Activated CD8-positive, alpha-beta T cell treated with anti-CD3 and anti-CD28 coated beads for 36 hours (primary cell): ENCODE data around the gene STK10. TPM values are rescaled to one million over a fixed set of nuclear protein-coding genes. Genes with fewer than 3 reads are reported as not detected.
A peak's percentile ranks its signal among the peaks of the same experiment; 100 is the strongest.

ENCODE experiments used
- ATAC-seq: fragments of 200-7000 bp; cut with Tn5 transposase; one replicate; pipeline ENCODE4 v1.10.0; 2021; ENCODE audit warnings: mild to moderate bottlenecking, moderate library complexity
- CTCF ChIA-PET: fragments of 350-600 bp; sonication (Branson Sonifier 250); formaldehyde crosslinking; loops from one replicate; lab custom pipeline; 2021; ENCODE audit warnings: antibody characterized with exemption; lab: Charles Lee
- POLR2A ChIA-PET: fragments of 350-600 bp; sonication (Branson Sonifier 250); formaldehyde crosslinking; loops from one replicate; lab custom pipeline; 2021; ENCODE audit warnings: antibody characterized with exemption; lab: Charles Lee
- DNase-seq: peaks from one replicate; pipeline ENCODE4 v3.0.0-alpha.2; 2020
- H3K27ac Mint-ChIP-seq: one replicate; pipeline ENCODE4 v1.8.0; 2021; ENCODE audit warnings: mild to moderate bottlenecking, mixed read lengths
- H3K27me3 Mint-ChIP-seq: one replicate; pipeline ENCODE4 v1.8.0; 2021; ENCODE audit warnings: mixed read lengths
- H3K36me3 Mint-ChIP-seq: one replicate; pipeline ENCODE4 v1.8.0; 2021; ENCODE audit warnings: low read depth, mixed read lengths
- H3K4me1 Mint-ChIP-seq: one replicate; pipeline ENCODE4 v1.8.0; 2021; ENCODE audit warnings: low read depth, mixed read lengths
- H3K4me3 Mint-ChIP-seq: one replicate; pipeline ENCODE4 v1.8.0; 2021; ENCODE audit warnings: mild to moderate bottlenecking, moderate library complexity, mixed read lengths
- H3K9me3 Mint-ChIP-seq: one replicate; pipeline ENCODE4 v1.8.0; 2021; ENCODE audit warnings: mixed read lengths
- intact Hi-C: fragments of 100-400 bp; cut with micrococcal nuclease; formaldehyde crosslinking; loops from one replicate; pipeline ENCODE4 v1.10.0; 2022
- total RNA-seq, 2 experiments: library from RNA; stranded (reverse); gene quantifications; one replicate each; pipeline ENCODE4 v1.2.3, GENCODE V29; 2021
- TF ChIP-seq, protein P1 (sequence below): fragments of 200-600 bp; IDR thresholded peaks from one replicate; pipeline ENCODE4 v1.8.0; 2022; ENCODE audit warnings: antibody characterized with exemption, mild to moderate bottlenecking

STK10 gene
- total RNA-seq, 2 experiments from 2014 or later = 142 to 143 TPM

DNA sequence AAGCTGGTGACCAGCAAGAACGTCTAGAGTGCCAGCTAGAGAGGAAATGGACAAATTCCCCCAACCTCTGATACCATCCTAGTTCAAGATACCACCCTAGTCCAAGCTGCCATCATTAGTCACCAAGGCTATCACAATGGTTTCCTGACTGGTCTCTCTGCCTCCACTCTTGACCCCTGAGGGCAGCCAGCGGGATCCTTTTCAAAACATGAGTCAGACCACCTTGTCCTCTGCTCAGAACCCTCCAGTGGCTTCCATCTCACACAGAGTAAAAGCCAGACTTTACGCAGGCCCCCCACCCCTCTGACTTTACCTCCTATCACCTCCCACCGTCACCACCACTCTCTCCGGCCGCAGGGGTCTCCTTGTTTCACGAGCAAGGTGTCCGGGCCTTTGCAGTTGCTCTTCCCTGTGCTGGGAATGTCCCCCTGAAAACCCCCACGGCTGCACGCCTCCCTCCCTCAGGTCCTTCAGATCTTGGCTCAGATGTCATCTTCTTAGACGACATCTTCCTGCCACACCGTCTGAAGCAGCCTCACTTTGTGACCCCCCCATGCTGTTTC lies 139.4 kb downstream of the STK10 start:
- POLR2A ChIA-PET = no interaction called here
- Mint-ChIP-seq H3K9me3 (no peaks in the 10 kb centered on the region), H3K27ac (peak overlapping the region; percentile 66), H3K36me3 (peaks cover 32% of the 10 kb centered on the region), H3K4me3 (no peak overlapping the region), H3K4me1 (peaks cover 11% of the 10 kb centered on the region), H3K27me3 (no peaks in the 10 kb centered on the region)
- ATAC-seq (no peak), DNase-seq (no peak)
- TF ChIP-seq, protein P1, sequence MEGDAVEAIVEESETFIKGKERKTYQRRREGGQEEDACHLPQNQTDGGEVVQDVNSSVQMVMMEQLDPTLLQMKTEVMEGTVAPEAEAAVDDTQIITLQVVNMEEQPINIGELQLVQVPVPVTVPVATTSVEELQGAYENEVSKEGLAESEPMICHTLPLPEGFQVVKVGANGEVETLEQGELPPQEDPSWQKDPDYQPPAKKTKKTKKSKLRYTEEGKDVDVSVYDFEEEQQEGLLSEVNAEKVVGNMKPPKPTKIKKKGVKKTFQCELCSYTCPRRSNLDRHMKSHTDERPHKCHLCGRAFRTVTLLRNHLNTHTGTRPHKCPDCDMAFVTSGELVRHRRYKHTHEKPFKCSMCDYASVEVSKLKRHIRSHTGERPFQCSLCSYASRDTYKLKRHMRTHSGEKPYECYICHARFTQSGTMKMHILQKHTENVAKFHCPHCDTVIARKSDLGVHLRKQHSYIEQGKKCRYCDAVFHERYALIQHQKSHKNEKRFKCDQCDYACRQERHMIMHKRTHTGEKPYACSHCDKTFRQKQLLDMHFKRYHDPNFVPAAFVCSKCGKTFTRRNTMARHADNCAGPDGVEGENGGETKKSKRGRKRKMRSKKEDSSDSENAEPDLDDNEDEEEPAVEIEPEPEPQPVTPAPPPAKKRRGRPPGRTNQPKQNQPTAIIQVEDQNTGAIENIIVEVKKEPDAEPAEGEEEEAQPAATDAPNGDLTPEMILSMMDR = no peak
- CTCF ChIA-PET = interaction anchor here (1.9 to 2.8 kb wide), 2 partner anchors 11 to 136 kb away, joined by 7 to 12 read pairs; no protein-coding TSS in a partner anchor
- intact Hi-C loops = no loop called here

DNA sequence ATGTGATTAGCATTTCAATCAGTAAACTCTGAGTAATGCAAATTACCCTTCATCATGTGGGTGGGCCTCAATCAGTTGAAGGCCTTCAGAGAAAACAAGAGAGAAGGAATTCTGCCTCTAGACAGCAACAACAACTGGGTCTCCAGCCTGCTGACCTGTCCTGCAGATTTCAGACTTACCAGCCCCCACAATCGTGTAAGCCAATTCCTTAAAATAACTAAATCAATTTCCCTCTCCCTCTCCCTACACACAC lies 139.9 kb downstream of the STK10 start:
- Mint-ChIP-seq H3K27me3 (no peaks in the 10 kb centered on the region), H3K36me3 (peaks cover 34% of the 10 kb centered on the region), H3K4me1 (peaks cover 16% of the 10 kb centered on the region), H3K4me3 (no peak overlapping the region), H3K27ac (no peak overlapping the region), H3K9me3 (no peaks in the 10 kb centered on the region)
- ChIA-PET CTCF (interaction anchor here (1.5 to 1.9 kb wide), 2 partner anchors 75 to 136 kb away, joined by 3 to 7 read pairs; no protein-coding TSS in a partner anchor), POLR2A (interaction anchor here (0.7 kb wide), 1 partner anchor 16 kb away, joined by 3 read pairs; no protein-coding TSS in a partner anchor)
- TF ChIP-seq, protein P1 = no peak
- no peak for DNase-seq
- intact Hi-C loops = no loop called here
- ATAC-seq = no peak

DNA sequence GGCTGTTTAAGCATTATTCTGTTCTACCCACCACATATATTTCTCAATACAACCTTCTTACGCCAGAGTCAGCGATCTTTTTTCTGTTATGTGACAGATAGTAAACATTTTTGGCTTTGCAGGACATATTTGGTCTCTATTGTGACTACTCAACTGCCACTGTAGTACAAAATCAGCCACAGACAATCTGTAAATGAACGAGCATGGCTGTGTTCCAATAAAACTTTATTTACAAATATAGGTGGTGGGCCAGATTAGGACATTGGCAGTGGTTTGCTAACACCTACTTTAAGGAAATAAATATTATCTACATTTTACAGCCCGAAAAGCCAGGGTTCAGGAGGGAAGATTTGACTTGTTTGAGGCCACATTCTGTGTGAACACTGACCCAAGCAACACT lies 141.4 kb downstream of the STK10 start:
- CTCF ChIA-PET = interaction anchor here (0.9 to 1.5 kb wide), 3 partner anchors 13 to 142 kb away, joined by 3 to 5 read pairs (median 3); partner anchors contain the start of gene STK10
- TF ChIP-seq, protein P1 = no peak
- no peak for ATAC-seq
- intact Hi-C loops = no loop called here
- peak overlapping the region; percentile 13 for H3K27ac Mint-ChIP-seq
- no peaks in the 10 kb centered on the region for H3K27me3 Mint-ChIP-seq
- H3K36me3 Mint-ChIP-seq = peaks cover 33% of the 10 kb centered on the region
- H3K4me1 Mint-ChIP-seq = peaks cover 17% of the 10 kb centered on the region
- no peak overlapping the region for H3K4me3 Mint-ChIP-seq
- POLR2A ChIA-PET = no interaction called here
- no peak for DNase-seq
- no peaks in the 10 kb centered on the region for H3K9me3 Mint-ChIP-seq

DNA sequence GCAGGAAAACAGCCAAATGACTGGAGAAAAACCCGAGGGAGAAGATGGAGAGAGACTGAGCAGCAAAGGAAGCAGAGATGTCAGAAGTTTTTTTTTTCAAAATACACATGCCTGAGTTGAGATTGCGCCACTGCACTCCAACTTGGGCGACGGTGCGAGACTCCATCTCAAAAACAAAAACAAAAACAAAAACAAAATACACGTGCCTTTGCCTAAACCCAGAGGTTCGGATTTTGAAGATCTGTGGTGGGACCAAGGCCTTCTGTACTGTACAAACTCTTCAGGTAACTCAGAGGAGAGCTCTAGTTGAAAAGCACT lies 142.8 kb downstream of the STK10 start:
- TF ChIP-seq, protein P1 = no peak
- peak overlapping the region; percentile 67 for H3K27ac Mint-ChIP-seq
- H3K9me3 Mint-ChIP-seq = no peaks in the 10 kb centered on the region
- intact Hi-C loops = no loop called here
- DNase-seq (no peak), ATAC-seq (no peak)
- H3K36me3 Mint-ChIP-seq = peaks cover 25% of the 10 kb centered on the region
- POLR2A ChIA-PET = no interaction called here
- no peaks in the 10 kb centered on the region for H3K27me3 Mint-ChIP-seq
- peaks cover 17% of the 10 kb centered on the region for H3K4me1 Mint-ChIP-seq
- no peak overlapping the region for H3K4me3 Mint-ChIP-seq
- CTCF ChIA-PET = interaction anchor here (2.0 kb wide), 1 partner anchor 134 kb away, joined by 13 read pairs; no protein-coding TSS in a partner anchor

DNA sequence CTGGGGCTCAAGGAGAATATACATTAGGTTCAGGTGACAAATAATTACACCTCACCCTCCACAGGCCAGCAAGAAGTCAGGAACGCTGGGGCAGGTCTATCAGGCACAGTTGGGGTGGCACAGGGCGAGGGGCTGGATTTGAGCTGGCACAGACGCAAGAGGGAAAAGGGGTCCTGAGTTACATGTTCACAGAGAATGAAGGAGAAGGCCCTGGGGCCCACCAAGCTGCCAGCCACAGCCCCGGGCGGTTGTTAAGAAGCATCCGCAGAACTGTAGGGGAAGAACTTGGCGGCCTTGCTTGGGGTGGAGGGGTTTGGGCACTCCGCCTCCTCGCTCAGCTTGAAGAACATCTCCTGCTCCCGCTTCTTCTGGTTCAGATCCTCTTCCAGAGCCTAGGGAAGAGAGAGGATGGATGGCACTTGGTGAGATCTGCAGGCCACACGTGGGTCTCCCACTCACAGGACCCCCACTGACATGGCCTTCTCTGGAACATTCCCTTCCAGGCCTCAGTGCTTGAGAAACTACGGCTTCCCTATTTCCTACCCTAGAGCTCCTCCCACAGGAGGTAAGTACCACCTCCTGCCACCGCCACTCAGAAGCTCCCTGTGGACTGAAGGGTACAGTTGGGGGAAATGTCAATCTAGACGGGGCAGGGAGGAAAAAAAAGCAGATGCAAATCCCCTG lies 143.3 kb downstream of the STK10 start:
- no peak for ATAC-seq
- H3K27ac Mint-ChIP-seq = peak overlapping the region; percentile 67
- H3K4me1 Mint-ChIP-seq = peaks cover 20% of the 10 kb centered on the region
- DNase-seq = no peak
- H3K36me3 Mint-ChIP-seq = peaks cover 22% of the 10 kb centered on the region
- TF ChIP-seq, protein P1 = no peak
- H3K9me3 Mint-ChIP-seq = no peaks in the 10 kb centered on the region
- POLR2A ChIA-PET = interaction anchor here (0.6 kb wide), 1 partner anchor 10 kb away, joined by 3 read pairs; no protein-coding TSS in a partner anchor
- CTCF ChIA-PET = interaction anchor here (1.2 to 2.0 kb wide), 3 partner anchors 15 to 133 kb away, joined by 3 to 13 read pairs (median 4); no protein-coding TSS in a partner anchor
- H3K27me3 Mint-ChIP-seq = no peaks in the 10 kb centered on the region
- no peak overlapping the region for H3K4me3 Mint-ChIP-seq
- intact Hi-C loops = no loop called here
